Hematopoietic multipotent progenitor cell (in vitro differentiated cells): ENCODE results near the gene PRRT1. TPM values are rescaled to one million over a fixed set of nuclear protein-coding genes. Genes with fewer than 3 reads are reported as not detected.
"Not testable (repeated sequence)": the region's sequence is repeated elsewhere in the genome, so short reads cannot be mapped to it uniquely, and the experiment has no call there.

Experiments
- DNase-seq, 3 donors: peaks; one replicate each; pipeline ENCODE4 v3.0.0-alpha.2; 2011 to 2015; ENCODE audit warnings: low read depth in 2 of 3, low spot score in 2 of 3
- total RNA-seq: library from RNA; depleted of rRNA; stranded (reverse); fragments of >200 nt; gene quantifications from one replicate; pipeline ENCODE4 v1.2.3, GENCODE V29; 2012

The PRRT1 gene
- 0.27 TPM for total RNA-seq

DNA sequence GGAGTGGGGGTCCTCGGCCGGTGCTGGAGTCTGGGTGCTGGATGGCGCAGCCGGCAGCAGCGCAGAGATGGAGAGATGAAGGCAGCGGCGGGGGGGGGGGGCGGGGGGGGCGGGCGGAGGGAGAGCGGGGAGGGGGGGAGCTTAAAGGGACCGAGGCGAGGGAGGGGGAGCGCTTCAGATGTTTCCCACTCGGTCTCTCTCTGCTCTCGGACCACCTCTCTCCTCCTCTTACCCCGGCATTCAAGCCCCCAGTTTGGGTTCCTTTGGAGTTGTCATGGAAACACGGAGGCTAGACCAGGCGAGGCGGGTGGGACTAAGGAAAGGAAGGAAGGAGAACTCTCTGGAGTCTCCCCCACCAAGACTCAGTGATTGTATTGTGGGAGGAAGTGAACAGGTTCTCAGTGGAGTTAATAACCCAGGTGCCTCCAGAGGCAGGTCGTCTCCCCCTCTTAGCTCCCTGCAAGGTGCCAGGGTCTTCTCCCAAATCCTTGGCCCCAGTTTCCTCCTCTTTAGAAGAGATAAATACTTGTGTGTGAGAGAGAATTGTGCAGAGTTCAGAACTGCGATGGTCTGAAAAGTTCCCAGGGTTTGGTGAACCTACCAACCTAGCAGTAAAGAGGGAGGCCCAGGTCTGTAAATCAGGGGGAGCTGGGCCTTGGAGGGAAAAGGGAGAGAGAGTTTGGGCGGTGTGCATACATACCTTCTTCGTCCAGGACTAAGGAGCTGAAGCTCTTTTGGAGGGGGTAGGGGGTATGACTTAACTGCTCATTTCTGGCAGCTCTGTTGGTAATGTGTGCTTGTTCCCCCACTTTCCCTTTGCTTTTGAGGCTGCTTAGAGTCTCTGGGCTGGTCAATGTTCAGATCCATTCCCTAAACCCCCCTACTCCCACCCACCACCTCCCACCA, at the start of gene PRRT1:
PRRT1 (minus strand) TSS at position 77 of the 906 bp plus-strand sequence. CDS start 112 bp downstream, outside the sequence.
- DNase-seq: no peak

DNA sequence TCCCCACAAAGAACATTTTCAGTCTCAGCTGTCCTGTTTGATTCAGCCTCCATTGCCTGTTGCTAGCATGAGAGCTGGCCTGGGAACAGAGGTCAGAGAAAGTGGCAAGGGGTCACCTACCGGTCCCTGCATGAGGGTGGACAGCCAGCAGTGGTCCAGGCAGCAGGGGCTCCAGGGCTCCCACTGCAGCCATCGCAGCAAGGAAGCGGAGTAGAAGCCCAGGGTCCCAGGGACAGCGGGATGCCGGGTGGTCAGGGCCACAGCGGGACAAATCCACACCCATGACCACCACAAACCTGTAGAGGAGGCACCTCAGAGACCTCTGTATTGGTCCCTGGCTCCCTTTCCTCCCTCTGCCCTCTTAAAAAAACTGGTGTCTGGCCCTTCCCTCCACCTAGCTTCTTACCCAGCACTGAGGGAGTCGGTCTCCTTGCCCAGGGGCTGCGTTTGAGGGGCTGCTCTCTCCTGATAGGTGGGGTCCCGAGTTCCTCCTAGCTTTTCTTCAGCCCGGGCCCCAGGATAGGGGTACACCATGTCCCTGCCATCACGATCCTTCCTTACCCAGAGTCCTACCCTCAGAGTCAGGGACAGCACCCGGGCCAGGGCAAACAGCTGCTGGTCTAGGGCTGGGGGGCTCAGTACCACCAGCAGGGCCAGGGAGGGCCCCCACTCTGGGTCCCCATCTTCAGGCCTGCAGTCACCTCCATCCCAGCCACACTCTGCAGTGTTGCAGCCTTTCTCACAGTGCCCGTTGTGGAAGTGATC, 49.2 kb upstream of the PRRT1 start:
- DNase-seq: no peak

GRCh38 chr6:32198866-32199265, 47.1 kb upstream of the PRRT1 start:
- DNase-seq: no peak

DNA sequence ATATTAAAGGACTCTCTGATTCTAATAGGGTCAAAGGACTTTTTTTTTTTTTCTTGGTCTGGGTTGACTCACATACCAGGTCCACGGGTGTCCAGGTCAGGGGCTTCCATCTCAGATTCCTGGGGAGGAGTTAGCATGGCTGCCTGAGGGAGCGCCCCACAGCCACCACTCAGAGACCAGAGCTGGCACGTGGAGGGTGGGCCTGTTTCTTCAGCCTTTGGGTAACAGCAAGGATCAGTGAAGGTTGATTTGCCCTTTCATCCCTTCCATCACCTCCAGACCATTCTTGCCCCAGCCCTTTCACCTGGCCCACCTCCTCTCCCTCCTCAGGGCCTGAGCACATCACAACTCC, 46.6 kb upstream of the PRRT1 start:
- DNase-seq: no peak

DNA sequence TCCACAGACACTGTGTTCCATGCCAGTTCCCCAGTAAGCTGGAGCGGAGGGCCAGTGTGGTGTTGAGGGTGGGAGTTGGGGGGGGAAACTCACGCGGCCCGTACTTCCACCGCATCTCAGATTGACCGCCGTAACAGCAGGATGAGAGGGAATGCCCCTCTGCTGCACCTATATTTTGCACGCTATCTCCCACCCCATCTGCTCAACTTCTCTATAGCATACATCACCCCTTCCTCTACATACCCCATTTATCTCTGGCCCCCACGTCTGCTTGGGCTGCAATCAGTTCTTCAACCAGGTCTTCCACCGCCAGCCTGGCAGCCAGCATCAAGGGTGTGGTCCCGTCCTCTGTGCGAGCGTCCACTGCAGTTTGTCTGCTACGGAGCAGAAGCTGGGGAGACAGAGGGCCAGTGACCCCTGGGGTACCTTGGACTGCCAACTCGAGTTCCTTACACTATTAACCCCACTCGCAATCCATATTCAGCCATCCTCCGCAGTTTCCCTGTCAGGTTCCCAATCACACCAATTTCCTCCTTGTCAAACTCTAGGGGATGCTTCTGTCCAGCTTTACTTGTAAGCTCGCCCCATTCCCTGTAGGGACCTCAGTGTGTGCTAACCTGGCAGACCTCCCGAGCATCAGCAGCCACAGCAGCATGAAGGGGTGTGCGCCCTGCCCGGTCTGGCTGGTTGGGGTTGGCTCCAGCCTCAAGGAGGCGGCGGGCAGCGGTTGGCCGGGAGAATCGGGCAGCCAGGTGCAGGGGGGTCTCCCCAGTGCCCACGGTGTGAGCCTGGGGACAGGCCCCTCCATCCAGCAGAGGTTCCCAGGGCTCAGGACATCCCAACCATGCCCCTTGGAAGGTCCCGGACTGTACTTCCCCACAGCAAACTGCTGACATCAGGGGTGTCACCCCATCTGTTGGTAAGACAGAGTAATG, 45.2 kb upstream of the PRRT1 start:
- peak in 2 of 3 donors; percentile 61 to 74 for DNase-seq

DNA sequence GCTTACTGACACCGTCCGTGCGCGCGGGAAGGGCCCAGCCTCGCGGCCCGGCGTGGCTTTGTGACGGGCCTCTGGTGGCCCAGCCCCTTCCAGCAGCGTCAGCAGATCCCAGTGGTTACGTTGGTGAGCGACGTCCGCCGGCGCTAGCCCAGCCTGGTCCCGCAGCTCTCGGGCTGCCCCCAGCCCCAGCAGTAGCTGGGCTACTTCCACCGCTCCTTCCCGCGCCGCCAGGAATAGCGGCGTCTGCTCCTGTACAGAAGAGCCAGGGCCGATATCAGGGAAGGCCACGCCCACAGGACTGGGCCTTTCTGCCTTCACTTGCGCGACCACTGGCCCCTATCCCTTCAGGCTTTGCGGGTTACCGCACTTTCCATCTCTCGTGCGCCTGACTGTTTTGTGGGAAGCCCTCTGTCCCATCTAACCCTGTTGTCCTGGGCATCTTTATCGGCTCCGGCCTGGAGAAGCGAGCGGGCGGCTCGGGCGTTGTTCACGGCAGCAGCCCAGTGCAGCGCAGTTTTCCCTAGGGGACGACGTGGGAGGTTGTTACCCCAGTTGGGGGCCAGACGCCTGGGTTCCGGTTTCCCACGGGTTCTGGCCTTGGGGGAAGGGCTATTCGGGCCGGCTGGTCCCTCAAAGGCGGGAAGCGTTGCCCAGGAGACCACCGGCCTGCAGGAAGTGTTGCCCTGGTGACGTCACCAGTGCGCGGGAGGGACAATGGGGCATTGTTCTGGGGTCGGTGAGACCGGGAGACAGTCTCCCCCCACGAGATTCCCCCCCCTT, 44.4 kb upstream of the PRRT1 start:
- DNase-seq: peak in 2 of 3 donors; percentile 68 to 83

GRCh38 chr6:32195652-32195901, 43.8 kb upstream of the PRRT1 start:
- peak; percentile 97 to 100 (median 100) for DNase-seq

DNA sequence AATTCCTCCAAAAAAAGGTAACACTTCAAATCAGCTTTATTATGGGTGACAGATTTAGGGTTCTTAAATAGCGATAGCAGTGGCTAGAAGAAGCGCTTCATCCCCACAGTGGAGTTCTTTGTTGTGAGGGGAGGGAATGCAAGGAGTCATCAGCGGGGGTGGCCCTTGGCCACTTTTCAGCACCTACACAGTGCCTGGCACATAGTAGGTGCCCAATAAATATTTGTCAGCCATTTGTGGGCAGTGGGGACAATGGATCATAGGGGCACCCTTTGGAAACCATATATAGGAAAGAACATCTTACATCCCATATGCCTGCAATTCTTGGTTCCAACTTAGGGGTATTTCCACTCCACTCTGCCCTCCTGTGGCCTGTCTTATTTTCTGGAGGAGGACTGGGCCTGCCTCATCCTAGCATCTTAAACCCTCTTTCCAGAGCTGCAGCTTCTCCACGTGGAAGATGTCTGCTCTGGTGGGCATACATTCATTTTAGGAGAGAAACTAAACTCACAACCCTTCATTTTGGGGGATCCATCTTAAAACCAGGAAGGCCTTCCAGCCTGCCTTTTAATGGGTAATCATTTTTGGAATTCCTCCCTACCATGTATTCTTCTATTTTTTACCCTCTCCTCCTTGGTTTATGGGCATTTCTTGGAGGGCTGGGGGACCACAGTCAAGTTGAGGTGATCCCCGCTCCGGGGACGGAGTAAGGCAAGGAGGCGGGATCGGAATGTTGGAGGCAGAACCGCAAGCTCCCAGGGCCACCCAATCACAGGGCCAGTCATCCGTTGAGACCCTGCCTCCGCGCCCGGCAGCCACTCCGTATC, 43.3 kb upstream of the PRRT1 start:
- peak in 2 of 3 donors; percentile 55 to 73 for DNase-seq

GRCh38 chr6:32194388-32194787, 42.6 kb upstream of the PRRT1 start:
- no peak for DNase-seq

- DNase-seq: not testable (repeated sequence)
Measured at GRCh38 chr6:32193096-32193495, 41.4 kb upstream of the PRRT1 start.

DNA sequence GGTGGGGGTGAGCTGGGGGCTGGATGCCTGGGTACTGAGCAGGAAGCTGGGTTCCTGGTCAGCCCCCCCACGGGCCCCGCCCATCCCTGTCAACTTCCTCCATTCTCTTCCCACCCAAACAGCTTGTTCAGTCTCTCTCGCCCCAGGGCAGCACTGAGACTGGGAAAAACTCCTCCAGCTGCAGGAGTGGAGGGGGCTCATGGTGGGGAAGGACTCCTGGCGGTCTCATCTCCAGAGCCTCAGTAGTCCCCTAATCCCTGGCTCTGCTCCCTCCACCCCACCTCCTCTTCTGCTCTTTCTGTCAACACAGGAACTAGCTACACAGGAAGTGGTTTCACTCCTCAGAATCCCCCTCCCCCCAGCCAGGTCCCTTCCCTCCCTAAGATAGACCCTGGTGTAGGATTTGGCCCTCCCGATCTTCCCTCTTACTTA, 40.9 kb upstream of the PRRT1 start, which contains the start of gene GPSM3:
GPSM3 (minus strand) TSS at position 36 of the 432 bp plus-strand sequence. CDS start 130 bp downstream, outside the sequence.
- DNase-seq: peak in 2 of 3 donors; percentile 64 to 71

DNA sequence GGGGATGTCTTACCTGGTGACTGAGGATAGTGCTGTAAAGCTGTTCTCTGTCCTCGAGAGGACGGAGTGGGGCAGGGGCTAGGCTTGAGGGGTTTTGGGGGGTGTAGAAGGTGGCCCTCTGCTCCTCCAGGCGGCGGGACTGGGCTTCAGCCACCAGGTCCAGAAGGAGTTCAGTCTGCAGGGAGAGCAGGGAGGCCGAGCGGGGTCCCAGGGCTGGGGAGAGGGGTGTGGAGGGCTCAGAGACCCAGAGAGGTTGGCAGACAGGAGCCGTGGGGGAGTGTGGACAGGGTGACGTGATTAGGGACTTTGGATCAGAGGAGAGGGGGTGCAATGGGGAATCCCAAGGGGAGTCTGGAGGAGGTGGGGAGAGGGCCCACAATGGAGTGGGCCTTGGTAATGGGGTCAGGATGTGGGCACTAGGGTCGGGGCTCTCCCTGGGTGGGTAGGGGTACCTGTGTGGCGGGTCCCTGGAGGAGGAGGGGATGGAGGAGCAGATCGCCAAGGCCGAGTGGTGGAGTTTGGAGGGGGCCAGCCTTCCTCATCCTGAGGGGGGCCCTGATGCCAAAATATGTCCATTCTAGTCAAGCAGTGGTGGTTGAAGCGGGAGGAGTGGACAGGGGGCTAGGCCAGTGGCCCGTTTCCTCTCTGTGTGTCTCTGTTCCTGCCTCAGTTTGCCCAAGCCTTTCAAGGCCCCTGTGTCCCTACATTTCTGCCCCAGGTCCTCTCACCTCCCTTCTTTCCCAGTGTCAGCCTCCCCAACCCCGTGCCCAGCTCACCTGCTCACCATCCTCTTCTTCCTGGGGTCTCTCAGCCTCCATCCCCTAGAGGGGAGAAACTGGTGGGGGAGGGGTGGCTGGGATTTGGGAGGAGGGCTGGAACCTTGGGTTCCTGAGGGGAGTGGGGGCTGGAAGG, 40.2 kb upstream of the PRRT1 start:
- no peak for DNase-seq

DNA sequence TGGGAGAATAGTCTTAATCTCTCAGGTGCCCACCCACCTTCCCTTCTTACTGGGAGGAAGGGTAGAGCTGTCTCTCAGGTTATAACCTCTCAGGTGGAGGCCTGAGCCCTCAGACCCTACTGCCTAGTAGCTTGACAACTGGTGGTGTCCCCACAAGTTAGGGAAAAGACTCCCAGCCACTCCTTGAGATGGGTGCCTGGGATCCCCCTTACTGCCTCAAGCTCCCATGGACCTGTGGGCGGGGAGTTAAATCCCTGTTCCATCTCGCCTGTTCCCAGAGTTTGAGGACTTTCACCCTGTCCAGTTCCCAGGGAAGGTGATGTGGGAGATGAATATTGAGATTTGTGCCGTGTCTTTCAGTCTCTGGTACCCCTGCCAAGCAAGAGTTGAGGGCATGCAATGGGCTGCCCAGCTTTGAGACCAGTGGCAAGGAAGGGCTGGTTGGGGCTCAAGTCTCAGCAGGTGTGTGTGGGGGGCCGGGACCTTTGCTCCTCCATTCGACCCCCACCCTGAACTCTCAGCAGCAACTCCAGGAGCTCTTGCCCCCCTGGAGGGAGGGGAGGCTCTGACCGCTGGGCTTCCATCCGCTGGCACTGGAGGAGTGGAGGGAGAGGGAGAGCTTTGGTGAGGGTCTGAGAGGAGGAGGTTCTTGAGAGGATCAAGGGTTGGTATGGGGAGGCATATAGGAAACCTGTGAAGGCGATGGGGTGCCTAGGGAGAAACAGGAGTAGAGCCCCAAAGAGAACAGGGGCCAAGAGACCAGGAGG, 39.4 kb upstream of the PRRT1 start:
- no peak for DNase-seq

DNA sequence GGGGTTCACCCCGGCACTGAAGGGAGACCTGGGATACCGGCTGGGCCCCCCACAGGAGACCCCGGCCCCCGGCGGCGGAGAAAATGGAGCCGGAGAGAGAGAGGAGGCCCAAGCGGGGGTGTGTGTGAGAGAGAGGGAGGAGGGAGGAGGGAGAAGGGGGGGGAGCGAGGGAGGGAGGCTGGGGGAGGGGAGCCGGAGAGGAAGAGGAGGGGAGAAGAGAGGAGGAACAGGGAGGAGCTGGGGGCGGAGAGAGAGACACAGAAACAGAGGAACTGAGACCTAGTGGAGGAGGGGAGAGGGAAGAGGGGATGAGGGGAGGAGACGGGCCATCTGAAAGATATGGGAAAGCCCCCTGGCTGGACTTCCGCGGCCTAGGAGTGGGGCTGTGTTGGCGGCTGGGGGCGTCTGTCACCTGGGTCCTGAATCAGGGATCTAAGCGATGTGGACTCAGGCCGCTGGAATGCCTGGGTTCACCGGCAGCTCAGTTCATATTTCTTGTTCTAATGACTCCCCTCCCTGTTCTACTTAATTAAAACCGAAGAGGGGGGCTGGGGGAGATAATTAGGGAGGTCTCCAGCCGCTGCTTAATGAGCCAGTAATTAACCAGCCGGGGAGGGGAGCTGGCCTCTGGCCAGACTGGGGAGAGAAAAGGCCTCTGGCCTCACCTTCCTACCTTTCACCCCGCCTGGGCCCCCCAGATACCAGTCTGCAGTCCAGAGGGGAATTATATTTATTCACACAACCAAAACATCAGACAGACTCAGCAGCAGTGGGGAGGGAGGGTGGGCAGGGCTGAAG, 38.5 kb upstream of the PRRT1 start, which contains the start of gene PBX2:
PBX2 (minus strand) TSS at position 149 of the 798 bp plus-strand sequence. CDS start 287 bp downstream, outside the sequence.
- DNase-seq: peak in 2 of 3 donors; percentile 91 to 93

DNA sequence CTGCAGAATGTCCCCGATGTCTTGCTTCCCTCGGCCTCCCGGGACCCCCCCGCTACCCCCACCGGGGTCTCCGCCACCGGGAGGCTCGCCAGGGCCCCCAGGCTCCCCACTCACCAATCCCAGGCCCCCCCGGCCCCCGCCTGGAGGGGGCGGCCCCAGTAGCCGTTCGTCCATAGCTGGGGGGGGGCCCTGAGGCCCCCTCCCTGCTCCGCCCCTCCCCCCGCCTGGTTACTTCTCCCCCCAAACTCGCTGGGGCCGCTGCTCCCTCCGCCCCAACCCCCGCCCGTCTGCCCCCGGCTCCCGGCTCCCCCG, 38.0 kb upstream of the PRRT1 start:
- DNase-seq: no peak

- DNase-seq: no peak
Measured at GRCh38 chr6:32189069-32189741, 37.5 kb upstream of the PRRT1 start.
